Endothelial cell of umbilical vein (primary cell): ENCODE data around the gene GARIN5A. TPM values are rescaled to one million over a fixed set of nuclear protein-coding genes. Genes with fewer than 3 reads are reported as not detected.

Experiments used
- BruUV-seq: library from RNA; stranded (reverse); fragments of 400-500 nt; replicated peaks from 2 replicates; lab custom pipeline; 2021; lab: Mats Ljungman, UMichigan
- CTCF ChIA-PET: fragments of 300-600, 350-600 bp; sonication (Branson Sonifier 250); formaldehyde crosslinking; loops from one replicate; lab custom pipeline; 2021; ENCODE audit warnings: antibody characterized with exemption, inconsistent platforms; lab: Charles Lee
- POLR2A ChIA-PET: fragments of 300-600, 350-600 bp; sonication (Branson Sonifier 250); formaldehyde crosslinking; loops from one replicate; lab custom pipeline; 2021; ENCODE audit warnings: antibody characterized with exemption, inconsistent platforms; lab: Charles Lee
- DNase-seq: peaks from one replicate; pipeline ENCODE4 v3.0.0-alpha.2; 2011; ENCODE audit warnings: low read depth, low spot score
- FAIRE-seq: peaks from 2 replicates; lab custom pipeline; 2011; peaks lifted over from hg19 to GRCh38; lab: Jason Lieb, UNC
- H2AFZ ChIP-seq: 2 replicates; pipeline ENCODE4 v1.6.0; 2012; ENCODE audit warnings: low read depth, low read length, control low read depth, inconsistent platforms
- H3K27ac ChIP-seq: 2 replicates; pipeline ENCODE4 v1.5.1; 2011; ENCODE audit warnings: low read depth, mild to moderate bottlenecking, control low read depth, low read length, moderate library complexity; ENCODE audit not compliant: insufficient read depth
- H3K27me3 ChIP-seq, 2 experiments: 2 replicates each; pipeline versions ENCODE4 v1.6.0 to v1.6.1; 2011; ENCODE audit warnings: low read length in 2 of 2, mixed read lengths in 1 of 2; ENCODE audit not compliant: control insufficient read depth in 2 of 2, insufficient read depth in 2 of 2
- H3K36me3 ChIP-seq, 2 experiments: 2 replicates in 1 of 2; 3 replicates in 1 of 2; pipeline ENCODE4 v1.5.1; 2011; ENCODE audit warnings: low read length in 2 of 2, mild to moderate bottlenecking in 1 of 2, moderate library complexity in 1 of 2; ENCODE audit not compliant: control insufficient read depth in 2 of 2, insufficient read depth in 2 of 2; ENCODE audit errors: extremely low read depth in 1 of 2
- H3K4me1 ChIP-seq: 3 replicates; pipeline ENCODE4 v1.5.1; 2011; ENCODE audit warnings: mild to moderate bottlenecking, low read length; ENCODE audit not compliant: control insufficient read depth, insufficient read depth; ENCODE audit errors: extremely low read depth
- H3K4me2 ChIP-seq: 2 replicates; pipeline ENCODE4 v1.6.1; 2011; ENCODE audit warnings: low read length, control low read depth, mixed read lengths; ENCODE audit not compliant: insufficient read depth
- H3K4me3 ChIP-seq, 3 experiments: fragments of 200-600 bp in 1 of 3; sonication (generic), shearing (Covaris generic) in 1 of 3; replicated peaks in 1 of 3; 2 replicates each; pipeline ENCODE4 v1.5.1; 2011 to 2016; ENCODE audit warnings: control low read depth in 3 of 3, low read length in 3 of 3, mild to moderate bottlenecking in 2 of 3, inconsistent platforms in 1 of 3, low read depth in 1 of 3, moderate library complexity in 1 of 3; ENCODE audit not compliant: insufficient read depth in 1 of 3
- H3K79me2 ChIP-seq: 2 replicates; pipeline ENCODE4 v1.6.0; 2012; ENCODE audit warnings: low read length, inconsistent platforms; ENCODE audit not compliant: control insufficient read depth, insufficient read depth
- H3K9ac ChIP-seq: replicated peaks from 2 replicates; pipeline ENCODE3; 2011; ENCODE audit warnings: low read length, control low read depth; ENCODE audit not compliant: insufficient read depth; ENCODE audit errors: extremely low read depth
- H3K9me1 ChIP-seq: replicated peaks from 3 replicates; pipeline ENCODE4 v1.6.0; 2011; ENCODE audit warnings: mild to moderate bottlenecking, low read length; ENCODE audit not compliant: control insufficient read depth, insufficient read depth; ENCODE audit errors: extremely low read depth
- H3K9me3 ChIP-seq: replicated peaks from 2 replicates; pipeline ENCODE4 v1.5.1; 2012; ENCODE audit warnings: low read length, inconsistent platforms; ENCODE audit not compliant: control insufficient read depth, insufficient read depth
- H4K20me1 ChIP-seq: replicated peaks from 2 replicates; pipeline ENCODE3; 2011; ENCODE audit warnings: mild to moderate bottlenecking, low read length; ENCODE audit not compliant: control insufficient read depth, insufficient read depth; ENCODE audit errors: extremely low read depth
- CTCF ChIP-seq, 2 donors: IDR thresholded peaks; 1 replicate in 1 of 2; 2 replicates in 1 of 2; pipeline ENCODE4 v1.5.1; 2011; ENCODE audit warnings: low read length in 2 of 2, mild to moderate bottlenecking in 2 of 2, moderate library complexity in 2 of 2, control low read depth in 1 of 2, inconsistent platforms in 1 of 2, low read depth in 1 of 2; ENCODE audit not compliant: insufficient read depth in 1 of 2; ENCODE audit errors: extremely low read depth in 1 of 2
- EZH2 ChIP-seq: IDR thresholded peaks from 2 replicates; pipeline ENCODE4 v1.6.1; 2012; ENCODE audit warnings: borderline replicate concordance, low read depth, mild to moderate bottlenecking, moderate library complexity, low read length, inconsistent platforms; ENCODE audit not compliant: severe bottlenecking
- FOS ChIP-seq: IDR thresholded peaks from 2 replicates; pipeline ENCODE4 v1.6.1; 2011; ENCODE audit warnings: mild to moderate bottlenecking, low read length, moderate library complexity, borderline replicate concordance; ENCODE audit not compliant: insufficient read depth
- GATA2 ChIP-seq: IDR thresholded peaks from 2 replicates; pipeline ENCODE4 v1.7.0; 2011; ENCODE audit warnings: low read depth, mild to moderate bottlenecking, moderate library complexity, mixed read lengths, low read length; ENCODE audit not compliant: insufficient read length, insufficient read depth
- JUN ChIP-seq: IDR thresholded peaks from 2 replicates; pipeline ENCODE4 v1.6.1; 2011; ENCODE audit warnings: borderline replicate concordance, low read depth; ENCODE audit not compliant: insufficient read length, insufficient read depth
- MAX ChIP-seq: IDR thresholded peaks from 2 replicates; pipeline ENCODE4 v1.6.1; 2011; ENCODE audit not compliant: insufficient read depth, insufficient read length
- MYC ChIP-seq: IDR thresholded peaks from one replicate; pipeline ENCODE4 v1.6.1; 2011; ENCODE audit warnings: mild to moderate bottlenecking, low read depth, low read length
- POLR2A ChIP-seq: IDR thresholded peaks from 2 replicates; pipeline ENCODE4 v1.6.1; 2012; ENCODE audit warnings: low read depth, mild to moderate bottlenecking, control low read depth, low read length
- POLR2AphosphoS5 ChIP-seq: IDR thresholded peaks from 2 replicates; pipeline ENCODE4 v1.6.1; 2012; ENCODE audit warnings: low read depth, mild to moderate bottlenecking, control low read depth, low read length, moderate library complexity; ENCODE audit not compliant: insufficient read depth
- dilution Hi-C: fragments of 300-500 bp; cut with MboI; formaldehyde crosslinking; loops from one replicate; pipeline ENCODE4 v1.15.0; 2019; ENCODE audit warnings: low sequenced_read_pairs; ENCODE audit not compliant: extremely low pct_ligation_motif_present
- intact Hi-C: fragments of 100-400 bp; cut with micrococcal nuclease; formaldehyde crosslinking; loops from one replicate; pipeline ENCODE4 v1.10.0; 2022
- polyA plus RNA-seq, 4 experiments: library from polyadenylated mRNA; depleted of rRNA in 3 of 4; stranded (reverse) in 3 of 4; unstranded in 1 of 4; fragments of >200 nt; gene quantifications; 2 replicates each; pipeline versions ENCODE4 v1.2.1 to v1.2.3, GENCODE V29; 2011 to 2012; ENCODE audit warnings: missing spikeins in 1 of 4
- total RNA-seq: library from RNA; stranded (reverse); gene quantifications from 2 replicates; pipeline ENCODE4 v1.2.3, GENCODE V29; 2021

GARIN5A gene
- total and polyA plus RNA-seq, 2 donors (not counting 3 experiments of a cell fraction or from before 2014, with no cell fraction given): 0.44 to 0.76 TPM

- POLR2A ChIA-PET: no interaction called here
- DNase-seq (no peak), FAIRE-seq (no peak)
These were observed 41.4 kb downstream of the GARIN5A start for GRCh38 chr19:50435221-50435620.

More at GRCh38 chr19:50435221-50435620, 41.4 kb downstream of the GARIN5A start:
- no peak overlapping the region for H3K9ac ChIP-seq
- no TSS peak for BruUV-seq
- H2AFZ ChIP-seq: no peak overlapping the region
- no peak overlapping the region for H3K4me3 ChIP-seq
- H3K4me1 ChIP-seq: peaks cover 6% of the 10 kb centered on the region
- TF ChIP-seq EZH2: no peak
- no peak for TF ChIP-seq POLR2A
- no peak for TF ChIP-seq CTCF (IDR thresholded peaks at IDR 0.05; ENCODE audit: extremely low read depth in 1 of 2, insufficient read depth in 1 of 2, low read depth in 1 of 2, low read length in 2 of 2)
- TF ChIP-seq FOS: no peak
- no peak for TF ChIP-seq GATA2
- TF ChIP-seq POLR2AphosphoS5: no peak
- TF ChIP-seq MYC: no peak
- no peak for TF ChIP-seq MAX
- TF ChIP-seq JUN: no peak
- dilution Hi-C loops: no loop called here
- H3K36me3 ChIP-seq: no peaks in the 10 kb centered on the region
- no peaks in the 10 kb centered on the region for H3K9me3 ChIP-seq
- no peaks in the 10 kb centered on the region for H3K79me2 ChIP-seq
- H3K4me2 ChIP-seq: no peak overlapping the region
- no peak overlapping the region for H3K27ac ChIP-seq
- peaks cover 4 to 8% of the 10 kb centered on the region in 2 experiments for H3K27me3 ChIP-seq
- intact Hi-C loops: no loop called here
- no peaks in the 10 kb centered on the region for H4K20me1 ChIP-seq
- CTCF ChIA-PET: interaction anchor here (1.0 kb wide), 1 partner anchor 25 kb away, joined by 3 read pairs; no protein-coding TSS in a partner anchor
- no peaks in the 10 kb centered on the region for H3K9me1 ChIP-seq
